Occipital lobe (tissue), 2 donors: ENCODE data around the gene APC2. TPM values are rescaled to one million over a fixed set of nuclear protein-coding genes. Genes with fewer than 3 reads are reported as not detected.
"Not testable (repeated sequence)": the region's sequence is repeated elsewhere in the genome, so short reads cannot be mapped to it uniquely, and the experiment has no call there.

Source experiments
- DNase-seq: peaks from one replicate; lab custom pipeline; 2025; lab: John Stamatoyannopoulos, UW
- total RNA-seq: library from RNA; depleted of rRNA; stranded (reverse); fragments of >200 nt; gene quantifications from one replicate; pipeline ENCODE4 v1.2.3, GENCODE V29; 2014

The APC2 gene
- total RNA-seq, 1 donor from 2014 or later: 141 TPM

DNA sequence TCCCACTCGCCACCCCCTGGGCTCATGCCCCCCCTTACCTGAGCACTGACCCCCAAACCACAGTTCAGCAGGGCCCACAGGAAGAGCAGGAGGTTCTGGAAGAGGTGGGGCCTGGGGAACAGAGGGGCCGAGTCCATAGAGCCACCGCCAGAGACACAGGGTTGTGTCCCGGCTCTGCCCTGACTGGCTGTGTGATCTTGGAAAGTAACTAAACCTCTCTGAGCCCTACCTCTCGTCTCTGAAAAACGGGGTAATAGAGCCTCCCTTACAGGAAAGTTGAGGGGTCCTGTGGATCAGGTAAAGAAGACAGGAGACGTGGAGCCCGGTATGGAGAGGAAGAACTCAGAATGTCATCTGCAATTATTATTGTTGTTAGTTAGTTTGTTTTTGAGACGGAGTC lies 60.9 kb downstream of the APC2 start:
- no peak for DNase-seq

GRCh38 chr19:1511318-1512317 lies 61.7 kb downstream of the APC2 start:
- no peak for DNase-seq

DNA sequence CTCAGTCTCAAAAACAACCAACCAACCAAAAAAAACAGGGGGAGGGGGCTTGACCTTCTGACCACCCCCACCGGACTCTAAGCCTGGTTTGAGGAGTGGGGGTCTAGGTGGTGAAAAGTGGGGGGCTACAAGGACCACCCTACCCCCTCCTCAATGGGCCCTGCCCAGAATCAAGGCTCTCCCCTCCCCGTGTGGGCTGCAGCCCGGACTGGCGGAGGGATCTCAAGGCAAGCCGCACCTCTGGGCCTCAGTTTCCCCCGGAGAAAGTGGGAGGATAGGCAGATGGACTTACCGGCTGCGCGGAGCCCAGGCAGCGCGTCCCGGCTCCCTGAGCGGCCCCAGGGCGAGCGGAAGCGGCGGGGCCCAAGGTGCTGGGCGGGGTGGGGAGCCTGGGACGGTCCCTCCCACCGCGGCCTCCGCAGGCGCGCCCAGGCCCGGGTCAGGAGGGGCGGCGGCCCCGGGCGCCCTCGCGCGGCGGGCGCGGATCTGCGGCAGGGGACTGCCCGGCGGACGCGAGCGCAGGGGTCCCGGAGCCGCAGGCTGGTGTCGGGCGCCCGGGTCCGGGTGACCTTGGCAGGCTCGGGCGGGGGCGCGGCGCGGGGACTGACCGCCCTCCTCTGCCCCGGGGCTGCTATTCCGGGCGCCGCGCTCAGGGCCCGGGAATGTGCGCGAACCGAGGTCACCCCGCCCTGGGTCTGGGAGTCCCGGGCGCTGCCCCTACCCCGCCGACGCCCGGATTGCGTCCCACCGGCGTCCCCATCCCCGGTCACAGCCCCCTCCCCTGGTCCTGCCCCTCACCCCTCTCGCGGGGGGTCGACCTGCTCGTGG lies 63.0 kb downstream of the APC2 start, which contains the start of gene ADAMTSL5:
ADAMTSL5 (minus strand) TSS at position 349 of the 828 bp plus-strand sequence. CDS start 2,076 bp downstream, outside the sequence.
- no peak for DNase-seq

- no peak for DNase-seq
Measured at GRCh38 chr19:1513499-1514294, 63.8 kb downstream of the APC2 start.

DNA sequence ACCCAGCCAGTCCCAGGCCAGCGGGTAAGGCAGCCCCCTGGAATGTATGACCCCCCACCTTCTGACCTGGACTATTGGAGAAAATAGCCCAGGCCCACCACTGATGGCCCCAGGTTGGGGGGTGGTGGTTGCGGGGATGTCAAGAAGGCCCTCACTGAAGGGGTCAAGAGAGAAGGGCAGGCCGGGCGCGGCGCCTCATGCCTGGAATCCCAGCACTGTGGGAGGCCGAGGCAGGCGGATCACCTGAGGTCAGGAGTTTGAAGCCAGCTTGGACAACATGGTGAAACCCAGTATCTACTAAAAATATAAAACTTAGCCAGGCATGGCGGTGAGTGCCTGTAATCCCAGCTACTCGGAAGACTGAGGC lies 64.4 kb downstream of the APC2 start:
- no peak for DNase-seq

DNA sequence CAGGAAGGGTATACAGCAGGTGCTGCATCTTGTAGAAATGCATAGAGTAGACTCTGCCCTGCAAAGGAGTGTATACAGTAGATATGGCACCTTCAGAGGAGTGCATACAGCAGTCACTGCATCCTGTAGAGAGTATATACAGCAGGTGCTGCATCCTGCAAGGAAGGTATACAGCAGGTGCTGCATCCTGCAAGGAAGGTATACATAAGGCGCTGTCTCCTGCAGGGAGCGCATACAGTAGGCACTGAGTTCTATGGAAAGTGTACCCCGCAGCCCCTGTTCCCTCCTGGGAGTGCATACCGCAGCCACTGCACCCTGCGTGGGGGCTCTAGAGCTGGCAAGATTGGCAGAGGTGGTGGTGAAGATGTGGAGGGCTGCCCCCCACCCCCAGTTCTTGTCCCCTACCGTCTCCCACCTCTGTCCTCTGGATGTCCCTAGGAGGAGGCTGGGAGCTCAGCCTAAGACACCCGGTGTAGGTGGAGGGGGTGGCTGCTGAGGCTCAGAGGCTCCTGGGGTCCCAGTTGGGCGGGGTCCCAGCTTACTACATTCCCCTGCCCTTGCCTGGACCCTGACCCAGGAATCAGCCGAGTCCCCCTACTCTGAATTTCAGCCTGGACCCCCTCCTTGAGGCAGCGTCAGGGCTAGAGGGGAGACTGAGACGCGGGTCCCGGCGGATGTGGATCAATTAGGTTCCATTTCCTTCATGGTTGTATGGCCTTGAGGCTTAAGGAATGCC lies 65.2 kb downstream of the APC2 start:
- no peak for DNase-seq

DNA sequence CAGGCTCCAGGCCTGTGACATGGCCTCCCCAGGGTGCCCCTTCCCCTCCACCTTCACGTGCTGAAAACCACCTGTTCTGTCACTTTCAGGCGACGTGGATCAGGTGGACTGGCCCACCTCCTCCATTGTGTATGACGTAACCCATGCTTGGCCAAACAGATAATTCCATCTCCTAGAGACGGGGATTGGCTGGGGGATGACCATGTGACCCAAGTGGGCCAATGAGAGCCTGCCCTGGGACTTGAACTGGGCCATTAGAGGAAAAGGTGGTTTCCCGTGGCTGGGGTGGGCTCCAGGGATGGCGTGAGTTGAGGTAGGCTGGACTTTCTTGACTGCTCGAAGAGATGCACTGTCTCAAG lies 66.5 kb downstream of the APC2 start:
- DNase-seq: no peak

- DNase-seq: no peak
Measured at GRCh38 chr19:1518471-1518870, 68.5 kb downstream of the APC2 start.

GRCh38 chr19:1519802-1520201 lies 69.9 kb downstream of the APC2 start:
- not testable (repeated sequence) for DNase-seq

DNA sequence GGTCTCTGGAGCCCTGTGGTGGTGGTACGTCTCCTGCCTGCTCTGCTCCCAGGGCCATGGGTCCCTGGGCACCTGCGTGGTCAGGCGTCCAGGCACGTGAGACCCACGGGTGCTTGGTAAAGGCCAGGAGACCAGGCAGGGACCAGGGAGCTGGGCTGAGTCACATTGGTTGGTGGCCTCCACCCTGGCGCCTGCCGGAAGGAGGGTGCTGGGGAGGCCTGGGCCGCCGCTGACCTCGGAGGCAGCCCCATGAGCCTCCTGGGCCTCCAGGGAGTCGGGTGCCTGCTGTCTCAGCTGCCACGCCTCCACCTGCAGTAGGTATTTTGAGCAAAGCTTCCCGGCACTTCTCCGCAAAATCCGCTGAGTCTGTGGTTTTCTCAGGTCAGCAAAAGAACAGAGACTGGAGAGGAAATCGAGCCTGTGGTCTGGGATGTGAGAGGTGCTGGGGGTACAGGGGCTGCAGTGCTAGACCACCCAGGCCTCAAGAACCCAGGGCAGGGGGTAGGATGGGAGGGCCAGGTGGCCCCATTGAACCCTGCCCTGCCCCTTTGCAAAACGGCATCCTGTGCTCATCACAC lies 70.4 kb downstream of the APC2 start:
- DNase-seq: no peak

DNA sequence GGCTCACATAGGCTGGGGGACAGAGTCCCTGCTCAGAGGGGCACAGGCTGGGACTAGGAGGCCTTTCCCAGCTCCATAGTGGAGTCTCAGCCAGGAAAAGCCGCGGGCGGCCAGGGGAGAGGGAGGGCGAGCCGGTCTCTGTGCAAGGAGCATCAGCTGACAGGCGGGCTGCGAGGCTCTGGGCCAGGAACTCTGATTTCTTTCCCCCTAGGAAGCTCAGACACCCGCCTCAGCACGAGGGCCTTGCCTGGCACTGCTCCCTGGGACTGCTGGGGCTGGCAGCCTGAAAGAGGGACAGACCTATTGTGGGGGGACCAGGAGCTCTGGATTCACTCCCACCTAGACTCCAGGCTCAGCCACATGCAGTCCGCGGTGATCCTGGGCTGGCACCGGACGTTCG lies 71.7 kb downstream of the APC2 start:
- DNase-seq: no peak

- no peak for DNase-seq
Measured at GRCh38 chr19:1522061-1522460, 72.1 kb downstream of the APC2 start.

GRCh38 chr19:1522838-1523237 lies 72.9 kb downstream of the APC2 start:
- no peak for DNase-seq

Other genes starting within 250 kb of the APC2 start
- 49.0 TPM for gene STK11, start 244.3 kb upstream of the APC2 start, total RNA-seq
- 6.6 TPM for gene CBARP, start 212.1 kb upstream of the APC2 start, total RNA-seq
- gene ATP5F1D, start 208.4 kb upstream of the APC2 start, total RNA-seq: 11.9 TPM
- 15.3 TPM for gene MIDN, start 201.5 kb upstream of the APC2 start, total RNA-seq
- gene CIRBP, start 180.8 kb upstream of the APC2 start, total RNA-seq: 598 TPM
- gene FAM174C, start 174.6 kb upstream of the APC2 start, total RNA-seq: 6.7 TPM
- gene EFNA2, start 164.2 kb upstream of the APC2 start, total RNA-seq: 8.1 TPM
- 26.5 TPM for gene NDUFS7, start 66.2 kb upstream of the APC2 start, total RNA-seq
- gene GAMT, start 48.6 kb upstream of the APC2 start, total RNA-seq: 16.7 TPM
- gene DAZAP1, start 42.5 kb upstream of the APC2 start, total RNA-seq: 35.7 TPM
- 252 TPM for gene RPS15, start 11.7 kb upstream of the APC2 start, total RNA-seq
- gene C19orf25, start 29.1 kb downstream of the APC2 start, total RNA-seq: 18.6 TPM
- gene PCSK4, start 40.2 kb downstream of the APC2 start, total RNA-seq: 1.7 TPM
- gene REEP6, start 41.1 kb downstream of the APC2 start, total RNA-seq: 0.31 TPM
- not detected for gene ADAMTSL5, start 62.9 kb downstream of the APC2 start, total RNA-seq
- not detected for gene PLK5, start 74.0 kb downstream of the APC2 start, total RNA-seq
- 58.5 TPM for gene MEX3D, start 118.2 kb downstream of the APC2 start, total RNA-seq
- gene MBD3, start 142.7 kb downstream of the APC2 start, total RNA-seq: 54.7 TPM
- 39.6 TPM for gene UQCR11, start 155.3 kb downstream of the APC2 start, total RNA-seq
- gene TCF3, start 202.5 kb downstream of the APC2 start, total RNA-seq: 20.9 TPM